Lung (tissue), 12 donors: ENCODE measurements around the gene MGP. TPM values are rescaled to one million over a fixed set of nuclear protein-coding genes. Genes with fewer than 3 reads are reported as not detected.

ENCODE experiments used
- ATAC-seq: fragments of 200-7000 bp; cut with Tn5 transposase; one replicate; pipeline ENCODE4 v1.9.1; 2020; ENCODE audit warnings: moderate number of reproducible peaks; ENCODE audit not compliant: insufficient read depth, low FRiP score
- DNase-seq, 3 donors: peaks; one replicate each; pipeline ENCODE4 v3.0.0-alpha.2; 2013 to 2017
- H3K27ac ChIP-seq, 2 donors: one replicate each; pipeline ENCODE4 v1.5.1; 2013; ENCODE audit warnings: mild to moderate bottlenecking in 2 of 2, moderate library complexity in 2 of 2, control low read depth in 1 of 2, inconsistent platforms in 1 of 2, low read depth in 1 of 2, low read length in 1 of 2
- H3K27me3 ChIP-seq, 3 donors: one replicate each; pipeline ENCODE4 v1.5.1; 2013; ENCODE audit warnings: low read length in 2 of 3; ENCODE audit not compliant: control insufficient read depth in 3 of 3, insufficient read depth in 3 of 3
- H3K36me3 ChIP-seq, 4 donors: one replicate each; pipeline ENCODE4 v1.5.1; 2013; ENCODE audit warnings: low read length in 4 of 4, mild to moderate bottlenecking in 1 of 4, moderate library complexity in 1 of 4; ENCODE audit not compliant: control insufficient read depth in 4 of 4, insufficient read depth in 4 of 4
- H3K4me1 ChIP-seq, 5 donors: one replicate each; pipeline ENCODE4 v1.5.1; 2013; ENCODE audit warnings: low read length in 5 of 5, mild to moderate bottlenecking in 2 of 5, moderate library complexity in 1 of 5; ENCODE audit not compliant: control insufficient read depth in 5 of 5, insufficient read depth in 5 of 5
- H3K4me3 ChIP-seq: one replicate; pipeline ENCODE4 v1.5.1; 2013; ENCODE audit warnings: mild to moderate bottlenecking, control low read depth, moderate library complexity
- H3K9ac ChIP-seq, 2 donors: one replicate each; pipeline ENCODE4 v1.5.1; 2013; ENCODE audit warnings: low read length in 2 of 2, control low read depth in 1 of 2; ENCODE audit not compliant: insufficient read depth in 1 of 2
- H3K9me3 ChIP-seq, 4 donors: one replicate each; pipeline ENCODE4 v1.5.1; 2013; ENCODE audit warnings: low read length in 3 of 4, mild to moderate bottlenecking in 1 of 4, moderate library complexity in 1 of 4; ENCODE audit not compliant: control insufficient read depth in 4 of 4, insufficient read depth in 3 of 4
- CTCF ChIP-seq: IDR thresholded peaks from 2 replicates; pipeline ENCODE4 v1.5.1; 2012; ENCODE audit warnings: mild to moderate bottlenecking; ENCODE audit errors: control extremely low read depth, extremely low read depth
- WGBS, 2 donors: extraction: QIAGEN DNeasy Blood & Tissue Kit; methylation state at CpG; one replicate each; pipeline ENCODE4 v1.1.7; 2013; 5-methylcytosine and 5-hydroxymethylcytosine counted together
- polyA plus RNA-seq, 2 donors: library from polyadenylated mRNA; stranded (reverse); fragments of 200-250 nt; gene quantifications; one replicate each; pipeline ENCODE4 v1.2.1, GENCODE V29; 2013
- total RNA-seq, 2 donors: library from RNA; depleted of rRNA in 1 of 2; stranded (reverse); fragments of >200 nt in 1 of 2; gene quantifications; one replicate each; pipeline ENCODE4 v1.2.1, GENCODE V29; 2014 to 2021
- donor health status: control.
- donor health status: control.
- donor health status: Bipolar disorder and iron deficiency.
- donor health status: healthy.
- donor health status: DM: yes; HTN: yes; CAD: no.

The MGP gene
- total and polyA plus RNA-seq, 4 donors: 175 to 592 (median 227) TPM

- Histone ChIP-seq H3K9ac (no peak overlapping the region), H3K4me3 (no peak overlapping the region), H3K27me3 (no peaks in the 10 kb centered on the region), H3K4me1 (peaks cover 0 to 64% (median 5%) of the 10 kb centered on the region in 5 donors), H3K9me3 (no peaks in the 10 kb centered on the region), H3K27ac (peak overlapping the region; percentile 6 to 64), H3K36me3 (no peaks in the 10 kb centered on the region)
- 67 to 77% methylated on average over 7 of the region's 7 CpGs for WGBS, 2 donors
- ATAC-seq (peak; percentile 43), DNase-seq (peak in 2 of 3 donors; percentile 21 to 52)
- no peak for TF ChIP-seq CTCF
These were observed 7.3 kb upstream of the MGP start for GRCh38 chr12:14892726-14893505.

GRCh38 chr12:14890701-14891100, 5.0 kb upstream of the MGP start:
- DNase-seq (peak; percentile 64 to 86 (median 71)), ATAC-seq (no peak)
- no peak overlapping the region for H3K27ac ChIP-seq
- H3K4me1 ChIP-seq: peaks cover 4 to 58% (median 5%) of the 10 kb centered on the region in 5 donors
- no peak overlapping the region for H3K9ac ChIP-seq
- H3K4me3 ChIP-seq: no peak overlapping the region
- WGBS, 2 donors: 79 to 87% methylated on average over 5 of the region's 5 CpGs
- H3K27me3 ChIP-seq: no peaks in the 10 kb centered on the region
- no peaks in the 10 kb centered on the region for H3K36me3 ChIP-seq
- no peaks in the 10 kb centered on the region for H3K9me3 ChIP-seq
- TF ChIP-seq CTCF: no peak

- peaks cover 0 to 58% (median 7%) of the 10 kb centered on the region in 5 donors for H3K4me1 ChIP-seq
- no peak for TF ChIP-seq CTCF
- ATAC-seq (no peak), DNase-seq (peak in 1 of 3 donors; percentile 43)
- H3K9ac ChIP-seq: no peak overlapping the region
- WGBS, 2 donors: 51 to 71% methylated on average over 6 of the region's 6 CpGs
- H3K36me3 ChIP-seq: peaks cover 0 to 1% (median 0%) of the 10 kb centered on the region in 4 donors
- H3K27ac ChIP-seq: peak overlapping the region; percentile 6 to 38
- H3K27me3 ChIP-seq: no peaks in the 10 kb centered on the region
- no peaks in the 10 kb centered on the region for H3K9me3 ChIP-seq
- H3K4me3 ChIP-seq: no peak overlapping the region
These were observed 617 bp upstream of the MGP start for GRCh38 chr12:14886271-14886670.
